Measurements from ENCODE around the gene SNIP1.

DNA sequence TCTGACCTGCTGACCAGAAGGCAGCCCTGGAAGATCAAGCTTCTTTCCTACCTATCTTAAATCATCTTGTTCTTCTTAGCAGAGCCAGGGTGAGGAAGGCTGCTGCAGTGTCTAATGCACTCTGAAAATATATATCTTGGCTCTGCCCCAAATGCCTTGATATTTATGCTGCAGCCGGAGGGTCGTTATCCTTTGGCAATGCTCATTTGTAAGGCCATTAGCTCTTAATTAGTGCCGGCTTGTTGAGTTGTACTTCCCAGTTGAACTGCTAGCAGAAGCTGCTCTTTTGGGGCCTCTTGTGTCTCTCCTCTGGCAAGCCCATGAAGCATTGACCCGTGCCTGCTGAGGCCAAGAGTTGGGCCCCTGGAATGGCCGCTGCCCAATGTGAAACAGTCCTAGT lies 45.8 kb upstream of the SNIP1 start:
- TF ChIP-seq, protein P1, sequence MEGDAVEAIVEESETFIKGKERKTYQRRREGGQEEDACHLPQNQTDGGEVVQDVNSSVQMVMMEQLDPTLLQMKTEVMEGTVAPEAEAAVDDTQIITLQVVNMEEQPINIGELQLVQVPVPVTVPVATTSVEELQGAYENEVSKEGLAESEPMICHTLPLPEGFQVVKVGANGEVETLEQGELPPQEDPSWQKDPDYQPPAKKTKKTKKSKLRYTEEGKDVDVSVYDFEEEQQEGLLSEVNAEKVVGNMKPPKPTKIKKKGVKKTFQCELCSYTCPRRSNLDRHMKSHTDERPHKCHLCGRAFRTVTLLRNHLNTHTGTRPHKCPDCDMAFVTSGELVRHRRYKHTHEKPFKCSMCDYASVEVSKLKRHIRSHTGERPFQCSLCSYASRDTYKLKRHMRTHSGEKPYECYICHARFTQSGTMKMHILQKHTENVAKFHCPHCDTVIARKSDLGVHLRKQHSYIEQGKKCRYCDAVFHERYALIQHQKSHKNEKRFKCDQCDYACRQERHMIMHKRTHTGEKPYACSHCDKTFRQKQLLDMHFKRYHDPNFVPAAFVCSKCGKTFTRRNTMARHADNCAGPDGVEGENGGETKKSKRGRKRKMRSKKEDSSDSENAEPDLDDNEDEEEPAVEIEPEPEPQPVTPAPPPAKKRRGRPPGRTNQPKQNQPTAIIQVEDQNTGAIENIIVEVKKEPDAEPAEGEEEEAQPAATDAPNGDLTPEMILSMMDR (conservative IDR thresholded peaks at IDR 0.05; ENCODE audit: low read depth, low read length) = no peak
- TF ChIP-seq EZH2 (IDR thresholded peaks at IDR 0.05; ENCODE audit: borderline replicate concordance, low read depth, low read length, poor library complexity, severe bottlenecking) = no peak

All from A673 (cell line).